NCI-H128 (cell line): ENCODE results near the gene SUSD4.

ENCODE experiments used
- DNase-seq: peaks from one replicate; lab custom pipeline; 2025; ENCODE audit not compliant: unreplicated experiment; lab: John Stamatoyannopoulos, UW

Gene SUSD4

DNA sequence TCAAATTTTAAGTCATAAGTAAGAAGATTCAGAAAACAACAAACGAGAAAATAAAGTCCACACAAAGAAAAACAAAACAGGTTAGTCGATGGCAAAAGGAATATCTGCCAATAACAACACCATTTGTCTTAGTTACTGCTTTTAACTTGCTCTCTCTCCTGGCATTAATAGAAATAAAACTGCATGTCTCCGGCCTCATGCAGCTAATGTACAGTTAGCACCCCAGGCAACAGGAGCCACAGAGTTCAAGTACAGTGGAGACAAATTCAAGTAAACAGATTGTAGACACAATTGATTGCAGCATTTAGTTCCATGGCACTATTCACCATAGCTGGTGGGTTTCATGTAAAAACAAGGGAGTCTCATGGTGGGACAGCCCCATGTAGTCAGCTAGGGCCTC lies 33.5 kb downstream of the SUSD4 start:
- no peak for DNase-seq

GRCh38 chr1:223329664-223330415 lies 34.1 kb downstream of the SUSD4 start:
- DNase-seq = no peak

- DNase-seq = no peak
Observed at GRCh38 chr1:223329252-223329651, 34.7 kb downstream of the SUSD4 start.

DNA sequence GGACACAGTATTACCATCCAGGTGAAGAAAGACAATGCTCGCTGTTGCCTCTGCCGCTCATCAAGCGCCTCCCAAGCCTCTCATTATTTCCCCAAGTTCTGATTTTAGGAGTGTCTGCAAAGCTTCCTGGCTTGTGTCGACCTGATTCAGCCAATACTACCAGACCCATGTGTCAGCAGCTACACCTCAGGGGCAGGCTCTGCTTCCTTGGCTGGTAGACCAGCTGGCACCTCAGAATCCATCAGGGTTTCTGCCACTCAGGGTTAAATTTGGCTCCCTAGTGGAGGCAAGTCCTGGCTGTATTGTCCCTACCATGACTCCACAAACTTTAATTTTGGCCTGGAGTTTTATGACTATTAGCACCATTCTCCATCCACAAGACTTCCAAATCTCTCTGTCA lies 35.4 kb downstream of the SUSD4 start:
- DNase-seq = no peak

- DNase-seq = no peak
Observed at GRCh38 chr1:223326776-223327175, 37.2 kb downstream of the SUSD4 start.

GRCh38 chr1:223323491-223324484 lies 40.2 kb downstream of the SUSD4 start:
- no peak for DNase-seq

GRCh38 chr1:223322868-223323267 lies 41.1 kb downstream of the SUSD4 start:
- DNase-seq = no peak

DNA sequence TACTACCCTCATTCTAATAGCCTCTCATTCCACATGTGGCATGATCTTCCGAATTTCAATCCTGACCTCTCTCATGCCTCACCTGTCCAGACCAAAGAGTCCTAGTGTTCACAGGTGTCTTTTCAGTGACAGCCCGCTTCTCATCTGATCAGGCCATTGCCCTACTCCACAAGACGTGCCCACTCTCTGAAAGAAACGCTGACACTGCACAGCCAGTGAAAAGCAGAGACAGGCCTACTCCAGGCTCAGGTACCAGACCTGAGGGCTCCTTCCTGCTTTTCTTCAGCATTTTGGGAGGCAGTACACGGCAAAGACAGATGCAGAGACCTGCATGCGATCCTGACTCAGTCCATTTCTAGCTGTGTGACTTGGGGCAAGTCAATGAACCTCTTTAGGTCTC lies 43.0 kb downstream of the SUSD4 start:
- no peak for DNase-seq

GRCh38 chr1:223319905-223320580 lies 43.9 kb downstream of the SUSD4 start:
- DNase-seq = peak; percentile 69

- no peak for DNase-seq
Observed at GRCh38 chr1:223319398-223319797, 44.6 kb downstream of the SUSD4 start.

- no peak for DNase-seq
Observed at GRCh38 chr1:223316082-223316481, 47.9 kb downstream of the SUSD4 start.

GRCh38 chr1:223315665-223316064 lies 48.3 kb downstream of the SUSD4 start:
- DNase-seq = no peak

- no peak for DNase-seq
Observed at GRCh38 chr1:223313415-223313754, 50.6 kb downstream of the SUSD4 start.

DNA sequence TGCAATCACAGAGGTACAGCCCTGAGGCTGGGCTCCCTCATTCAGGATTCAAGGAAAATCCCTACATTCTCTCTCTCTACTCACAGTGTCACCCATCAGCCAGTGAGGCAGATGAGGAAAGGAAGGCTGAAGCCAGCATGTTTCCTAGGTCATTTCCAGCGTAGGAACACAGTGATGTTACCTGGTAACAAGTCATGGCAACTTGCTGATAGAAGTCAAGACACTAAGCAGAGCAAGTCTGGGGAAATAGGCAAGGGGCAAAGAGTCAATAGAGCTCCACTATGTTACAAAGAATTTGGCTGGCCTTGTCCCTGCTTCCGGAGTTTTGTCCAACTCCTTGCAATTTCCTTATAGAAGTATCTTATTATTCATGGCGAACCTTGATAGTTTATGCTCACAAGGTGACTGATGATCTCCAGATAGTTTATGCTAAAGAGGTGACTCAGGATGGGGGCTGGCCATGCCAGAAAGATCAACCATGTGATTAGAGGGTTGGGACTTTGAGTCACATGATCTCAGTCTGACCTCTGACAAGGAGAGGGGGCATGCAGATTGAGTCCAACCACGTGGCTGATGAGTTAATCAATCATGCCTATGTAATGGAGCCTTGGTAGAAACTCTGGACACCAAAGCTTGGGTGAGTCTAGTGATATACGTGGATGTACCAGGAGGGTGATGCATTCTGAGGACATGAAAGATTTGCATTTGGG lies 51.1 kb downstream of the SUSD4 start:
- no peak for DNase-seq

DNA sequence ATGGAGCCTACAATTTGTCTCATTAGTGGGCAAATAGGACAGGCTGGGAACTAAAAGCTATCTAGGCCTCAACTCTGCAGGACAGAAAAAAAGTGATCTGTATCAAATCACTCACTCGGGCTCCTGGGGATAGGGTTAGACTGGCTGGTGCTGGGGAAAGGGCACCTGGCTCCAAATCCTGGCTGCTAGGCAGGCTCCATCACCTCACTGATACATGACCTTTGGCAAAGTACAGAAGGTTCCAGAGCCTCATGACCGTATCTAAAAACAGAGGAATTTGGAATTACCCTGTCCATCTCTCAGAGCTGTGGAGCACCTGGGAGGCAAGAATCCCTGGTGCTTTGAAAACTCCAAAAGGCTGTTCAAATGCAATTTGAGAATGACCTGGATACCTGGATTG lies 51.7 kb downstream of the SUSD4 start:
- no peak for DNase-seq

DNA sequence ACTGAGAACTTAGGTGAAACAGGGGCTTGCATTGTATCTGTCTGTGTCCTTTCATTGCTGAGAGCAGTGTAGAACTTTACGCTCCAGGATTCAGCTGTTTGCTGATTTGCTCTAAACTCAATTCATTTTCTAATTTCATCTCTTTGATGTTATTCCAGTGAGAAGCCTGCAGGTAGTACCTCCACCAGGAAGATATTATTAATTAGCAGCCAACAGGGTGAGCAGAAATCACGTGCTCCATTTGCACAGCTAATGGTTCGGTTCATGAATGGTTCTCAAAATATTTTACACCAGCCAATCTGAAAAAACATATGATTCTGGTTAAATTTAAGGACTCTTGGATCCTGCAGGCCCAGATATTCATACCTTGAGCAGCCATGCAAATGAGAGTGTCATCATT lies 52.1 kb downstream of the SUSD4 start:
- no peak for DNase-seq

DNA sequence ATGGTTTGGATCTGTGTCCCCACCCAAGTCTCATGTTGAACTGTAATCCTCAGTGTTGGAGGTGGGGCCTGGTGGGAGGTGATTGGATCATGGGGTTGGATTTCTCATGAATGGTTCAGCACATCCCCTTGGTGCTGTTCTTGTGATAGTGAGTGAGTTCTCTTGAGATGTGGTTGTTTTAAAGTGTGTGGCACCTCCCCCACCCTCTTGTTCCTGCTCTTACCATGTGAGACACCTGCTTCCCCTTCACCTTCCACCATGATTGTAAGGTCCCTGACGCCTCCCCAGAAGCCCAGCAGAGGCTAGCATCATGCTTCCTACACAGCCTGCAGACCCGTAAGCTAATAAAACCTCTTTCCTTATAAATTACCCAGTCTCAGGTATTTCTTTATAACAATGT lies 55.8 kb downstream of the SUSD4 start:
- DNase-seq = no peak

DNA sequence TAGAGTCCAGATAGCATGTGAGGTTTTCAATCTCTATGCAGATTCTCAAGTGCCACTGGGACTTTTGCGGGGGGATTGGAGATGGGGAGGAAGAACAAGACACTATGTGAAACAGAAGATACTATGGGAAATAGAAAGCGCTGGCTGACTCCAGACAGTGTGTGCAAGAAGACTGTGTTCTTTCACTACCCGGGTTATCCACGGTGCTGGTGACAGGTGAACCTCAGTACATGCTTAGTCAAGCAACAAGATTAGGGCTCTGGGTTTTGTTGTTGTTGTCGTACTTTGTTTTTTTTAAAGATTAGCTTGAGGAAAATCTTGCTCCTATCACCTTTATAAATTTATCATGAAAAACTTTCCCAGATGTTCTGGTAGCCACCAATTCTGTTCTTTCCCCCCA lies 56.4 kb downstream of the SUSD4 start:
- DNase-seq = no peak

DNA sequence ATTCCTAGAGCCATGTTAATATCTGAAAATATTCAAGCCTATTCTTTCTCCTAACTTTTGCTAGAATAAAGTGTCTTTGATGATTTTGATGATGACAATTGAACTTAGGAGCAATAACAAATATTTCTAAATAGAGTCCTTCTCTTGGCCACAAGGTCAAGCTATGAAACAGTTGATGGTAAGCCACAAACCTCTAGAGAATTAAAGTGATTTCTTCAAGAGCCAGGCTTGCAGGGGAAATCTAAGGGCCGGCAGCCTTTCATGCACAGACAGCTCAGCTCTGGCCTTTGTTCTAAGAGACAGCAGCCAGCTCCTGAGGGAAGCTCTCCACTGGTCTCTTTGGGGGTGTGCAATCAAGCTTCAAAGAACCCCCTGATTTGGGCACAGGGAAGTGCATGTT lies 59.0 kb downstream of the SUSD4 start:
- no peak for DNase-seq

DNA sequence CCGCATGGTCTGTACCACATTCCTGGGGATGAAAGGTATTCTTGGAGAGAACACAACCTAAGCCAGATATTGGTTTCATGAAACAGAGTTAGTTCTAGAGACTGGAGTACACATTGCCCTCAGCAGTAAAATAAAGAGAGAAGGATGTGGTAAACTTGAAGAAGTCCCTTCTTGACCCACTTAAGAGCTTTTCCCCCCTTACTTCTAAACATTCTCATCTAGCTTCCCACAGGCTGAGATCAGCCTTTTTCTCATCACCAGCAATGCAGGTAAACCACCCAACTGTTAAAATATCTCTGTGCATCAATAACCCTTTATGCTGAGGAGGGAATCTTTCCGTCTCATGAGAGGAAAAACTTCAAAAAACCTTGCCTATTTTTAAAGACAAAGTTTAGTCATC lies 62.6 kb downstream of the SUSD4 start:
- no peak for DNase-seq

GRCh38 chr1:223299553-223299952 lies 64.4 kb downstream of the SUSD4 start:
- no peak for DNase-seq
